Measurements from ENCODE around the gene CRYBA4. TPM values are rescaled to one million over a fixed set of nuclear protein-coding genes. Genes with fewer than 3 reads are reported as not detected.

Gene CRYBA4
- total RNA-seq, 1 experiment from 2014 or later = 0.52 TPM

DNA sequence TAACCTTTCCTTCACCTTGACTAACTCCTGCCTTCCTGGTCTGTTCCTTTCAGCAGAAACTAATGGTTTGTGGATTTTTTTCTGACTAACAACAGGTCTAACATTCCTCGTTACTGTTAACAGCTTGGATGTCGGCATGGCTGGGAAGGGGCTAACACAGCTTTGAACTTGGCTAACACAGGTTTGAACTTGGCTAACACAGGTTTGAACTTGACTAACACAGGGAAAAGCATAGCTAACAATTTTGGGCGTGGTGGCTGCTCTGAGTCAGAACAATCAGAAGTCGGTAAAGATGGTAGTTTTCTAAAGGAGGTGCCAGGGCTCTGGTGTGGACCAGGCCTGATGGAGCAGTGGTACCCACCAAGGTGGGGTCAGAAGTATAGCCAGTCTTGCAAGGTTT, 51.7 kb downstream of the CRYBA4 start:
- H3K27me3 ChIP-seq (ENCODE audit: insufficient read depth, low read length) = no peaks in the 10 kb centered on the region
- no peak overlapping the region for H2BK12ac ChIP-seq (ENCODE audit: insufficient read length, low read depth, low read length)
- no peak overlapping the region for H3T11ph ChIP-seq (ENCODE audit: low read length)
- Mint-ChIP-seq H3K4me3 (peak overlapping the region; percentile 82 to 87), H3K4me1 (peaks cover 57 to 74% of the 10 kb centered on the region in 2 experiments), H3K9me3 (no peaks in the 10 kb centered on the region), H3K36me3 (ENCODE audit: insufficient read depth in 1 of 3, low read depth in 3 of 3) (peaks cover 12 to 32% (median 24%) of the 10 kb centered on the region in 3 experiments; a peak in 5 of 7 replicates), H3K27ac (peak overlapping the region; percentile 95 to 98 (median 95)), H3K27me3 (ENCODE audit: low read depth) (no peaks in the 10 kb centered on the region)
- H2BK15ac ChIP-seq (ENCODE audit: low read depth, low read length) = no peak overlapping the region
- H2BK20ac ChIP-seq (ENCODE audit: low read depth, low read length, poor library complexity, severe bottlenecking) = no peak overlapping the region
- H3K79me1 ChIP-seq (ENCODE audit: insufficient read depth, low read depth, low read length, poor library complexity, severe bottlenecking) = no peaks in the 10 kb centered on the region
- H3K18ac ChIP-seq (ENCODE audit: insufficient read length, low read depth, low read length) = peak overlapping the region; percentile 52
- no peak overlapping the region for H2BK120ac ChIP-seq (ENCODE audit: low read depth, low read length, poor library complexity, severe bottlenecking)
- WGBS (ENCODE audit: extremely low coverage, insufficient read length, low lambda C conversion rate) = no CpG with 5 or more reads among the region's 4 CpGs
- H2BK5ac ChIP-seq (ENCODE audit: insufficient read length, low read length) = no peak overlapping the region
- no peak overlapping the region for H2AK5ac ChIP-seq (ENCODE audit: insufficient read length, low read length)
- H3K23me2 ChIP-seq (ENCODE audit: insufficient read length, low read depth, low read length, poor library complexity, severe bottlenecking) = peaks cover 8% of the 10 kb centered on the region
- H3K27ac ChIP-seq (ENCODE audit: insufficient read length, low read depth, low read length) = peak overlapping the region; percentile 47
- no peaks in the 10 kb centered on the region for H4K20me1 ChIP-seq (ENCODE audit: control insufficient read depth, insufficient read depth, insufficient read length)
- TF ChIP-seq, protein P1, sequence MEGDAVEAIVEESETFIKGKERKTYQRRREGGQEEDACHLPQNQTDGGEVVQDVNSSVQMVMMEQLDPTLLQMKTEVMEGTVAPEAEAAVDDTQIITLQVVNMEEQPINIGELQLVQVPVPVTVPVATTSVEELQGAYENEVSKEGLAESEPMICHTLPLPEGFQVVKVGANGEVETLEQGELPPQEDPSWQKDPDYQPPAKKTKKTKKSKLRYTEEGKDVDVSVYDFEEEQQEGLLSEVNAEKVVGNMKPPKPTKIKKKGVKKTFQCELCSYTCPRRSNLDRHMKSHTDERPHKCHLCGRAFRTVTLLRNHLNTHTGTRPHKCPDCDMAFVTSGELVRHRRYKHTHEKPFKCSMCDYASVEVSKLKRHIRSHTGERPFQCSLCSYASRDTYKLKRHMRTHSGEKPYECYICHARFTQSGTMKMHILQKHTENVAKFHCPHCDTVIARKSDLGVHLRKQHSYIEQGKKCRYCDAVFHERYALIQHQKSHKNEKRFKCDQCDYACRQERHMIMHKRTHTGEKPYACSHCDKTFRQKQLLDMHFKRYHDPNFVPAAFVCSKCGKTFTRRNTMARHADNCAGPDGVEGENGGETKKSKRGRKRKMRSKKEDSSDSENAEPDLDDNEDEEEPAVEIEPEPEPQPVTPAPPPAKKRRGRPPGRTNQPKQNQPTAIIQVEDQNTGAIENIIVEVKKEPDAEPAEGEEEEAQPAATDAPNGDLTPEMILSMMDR (conservative IDR thresholded peaks at IDR 0.05) = no peak
- no peak overlapping the region for H4K8ac ChIP-seq (replicated peaks; ENCODE audit: insufficient read length, low read depth, low read length)
- no peak overlapping the region for H4K91ac ChIP-seq (ENCODE audit: insufficient read length, low read depth, low read length)
- no peaks in the 10 kb centered on the region for H3K9me3 ChIP-seq (ENCODE audit: control insufficient read depth, low read depth, low read length)
- no peak overlapping the region for H3K4ac ChIP-seq (ENCODE audit: low read depth, low read length)
- peaks cover 7% of the 10 kb centered on the region; the same call in 1 of the 2 replicates for H3K4me1 ChIP-seq (ENCODE audit: insufficient read depth, low read length)
- no peak overlapping the region for H3K23ac ChIP-seq (ENCODE audit: insufficient read length, low read depth, low read length)
- H3K56ac ChIP-seq (ENCODE audit: insufficient read length, low read depth, low read length) = no peak overlapping the region
- no peak for DNase-seq
- no peak overlapping the region for H2AFZ ChIP-seq (ENCODE audit: low read length)
- H3K79me2 ChIP-seq (ENCODE audit: insufficient read depth, low read length) = no peaks in the 10 kb centered on the region
- H3K9ac ChIP-seq (ENCODE audit: extremely low read depth, insufficient read length, low read length) = peak overlapping the region; percentile 76
- H3K4me2 ChIP-seq (ENCODE audit: insufficient read depth, insufficient read length, low read length) = peak overlapping the region; percentile 64
- no peak overlapping the region for H4K5ac ChIP-seq (ENCODE audit: insufficient read length, low read depth, low read length)
- H3K14ac ChIP-seq (ENCODE audit: insufficient read depth, low read length) = no peak overlapping the region
